Fibroblast of skin of back (primary cell): ENCODE data around the gene ARHGAP22.

Source experiments
- DNase-seq: peaks from one replicate; pipeline ENCODE4 v3.0.0-alpha.2; 2013

ARHGAP22 gene

DNA sequence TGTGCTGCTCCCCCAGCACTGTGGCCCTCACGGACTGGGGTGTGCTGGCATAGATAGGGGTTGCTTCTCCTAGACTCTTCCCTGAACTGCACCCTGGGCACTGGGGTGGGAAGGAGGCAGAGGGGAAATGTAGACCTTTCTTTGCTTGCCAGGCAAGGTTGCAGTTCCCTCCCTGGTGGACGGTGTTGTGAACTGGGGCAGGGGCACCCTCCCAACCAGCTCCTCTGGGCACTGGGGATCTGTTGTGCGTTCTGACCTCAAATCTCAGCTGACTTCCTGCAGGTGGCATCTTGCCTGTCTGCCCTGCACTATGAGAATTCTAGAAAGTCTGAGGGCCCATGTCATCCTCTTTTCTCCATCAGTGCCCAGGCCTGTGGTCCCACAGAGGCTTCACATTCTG lies 53.9 kb downstream of the ARHGAP22 start:
- no peak for DNase-seq

- DNase-seq = no peak
Observed at GRCh38 chr10:48550071-48550691, 54.7 kb downstream of the ARHGAP22 start.

DNA sequence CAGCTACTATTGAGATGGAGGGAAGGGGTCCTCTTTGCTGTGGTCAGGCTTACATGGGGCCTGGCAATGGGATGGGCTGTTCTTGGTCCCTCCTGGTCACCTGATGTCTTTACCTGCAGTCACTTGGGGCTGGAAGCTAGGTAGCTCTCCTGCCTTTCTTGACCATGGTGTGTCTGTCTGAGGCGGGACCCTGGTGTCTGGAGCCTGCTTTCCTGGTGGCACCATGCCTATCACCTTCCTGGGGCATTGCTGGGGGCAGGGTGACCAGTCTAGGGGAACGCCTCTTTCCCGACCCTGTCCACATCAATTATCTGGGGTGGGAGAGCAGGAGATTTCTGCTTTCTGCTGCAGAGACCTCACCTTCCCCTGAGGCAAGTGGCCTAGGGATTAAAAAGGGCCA lies 55.6 kb downstream of the ARHGAP22 start:
- no peak for DNase-seq

GRCh38 chr10:48548531-48549135 lies 56.2 kb downstream of the ARHGAP22 start:
- DNase-seq = no peak

DNA sequence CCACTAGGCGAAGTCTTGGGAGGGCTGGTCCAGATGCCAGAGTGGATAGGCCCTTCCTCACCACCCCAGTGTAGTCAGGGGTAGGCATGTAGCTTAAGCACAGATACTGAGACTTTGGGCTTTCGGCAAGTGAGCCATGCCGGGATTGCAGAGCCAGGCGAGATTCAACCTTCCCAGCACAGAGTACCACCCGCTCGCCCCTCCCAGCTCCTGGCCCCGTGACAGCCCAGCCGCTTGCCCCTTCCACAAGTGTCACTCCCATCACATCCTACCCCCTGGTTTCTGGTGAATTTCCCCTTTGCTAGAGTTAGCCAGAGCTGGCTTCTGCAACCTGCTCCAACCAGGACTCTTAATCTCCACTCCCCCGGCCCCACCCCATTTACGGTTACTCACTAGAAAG lies 56.9 kb downstream of the ARHGAP22 start:
- DNase-seq = no peak

GRCh38 chr10:48547061-48547895 lies 57.6 kb downstream of the ARHGAP22 start:
- no peak for DNase-seq

DNA sequence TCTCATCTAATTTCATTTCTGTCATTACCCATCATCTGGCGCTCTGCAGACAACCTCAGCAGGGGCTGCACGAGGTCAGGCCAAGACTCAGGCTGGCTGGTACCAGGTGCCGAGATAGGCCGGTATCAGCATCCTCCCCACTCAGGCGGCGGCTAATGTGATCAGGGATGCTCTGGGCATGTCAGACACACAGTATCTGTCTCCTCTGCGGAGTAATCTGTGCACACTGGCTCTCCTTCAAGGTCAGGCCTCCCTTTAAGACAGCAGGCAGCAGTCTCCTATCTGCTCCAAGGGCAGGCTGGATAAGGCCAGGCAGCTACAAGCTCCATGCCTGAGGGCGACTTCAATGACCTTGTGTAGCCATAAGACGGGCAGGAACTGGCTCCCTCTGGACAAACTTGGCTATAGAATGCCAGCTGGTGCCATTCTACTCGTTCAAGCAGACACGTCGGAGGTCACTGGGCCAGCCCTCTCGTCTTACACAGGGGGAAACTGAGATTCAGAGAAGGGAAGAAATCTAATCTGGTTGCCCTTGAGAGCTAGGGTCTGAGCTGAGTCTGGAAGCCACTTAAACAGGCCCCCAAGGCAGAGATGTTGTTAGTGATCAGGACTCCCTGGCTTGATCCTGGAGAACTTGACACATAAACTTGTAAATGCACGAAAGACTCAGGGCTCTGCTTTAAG lies 59.3 kb downstream of the ARHGAP22 start:
- no peak for DNase-seq

- no peak for DNase-seq
Observed at GRCh38 chr10:48543182-48543844, 61.6 kb downstream of the ARHGAP22 start.

GRCh38 chr10:48542471-48543181 lies 62.2 kb downstream of the ARHGAP22 start:
- no peak for DNase-seq

- DNase-seq = peak; percentile 23
Observed at GRCh38 chr10:48541144-48541795, 63.6 kb downstream of the ARHGAP22 start.

- no peak for DNase-seq
Observed at GRCh38 chr10:48538611-48539010, 66.3 kb downstream of the ARHGAP22 start.

- DNase-seq = no peak
Observed at GRCh38 chr10:48536916-48537890, 67.7 kb downstream of the ARHGAP22 start.

DNA sequence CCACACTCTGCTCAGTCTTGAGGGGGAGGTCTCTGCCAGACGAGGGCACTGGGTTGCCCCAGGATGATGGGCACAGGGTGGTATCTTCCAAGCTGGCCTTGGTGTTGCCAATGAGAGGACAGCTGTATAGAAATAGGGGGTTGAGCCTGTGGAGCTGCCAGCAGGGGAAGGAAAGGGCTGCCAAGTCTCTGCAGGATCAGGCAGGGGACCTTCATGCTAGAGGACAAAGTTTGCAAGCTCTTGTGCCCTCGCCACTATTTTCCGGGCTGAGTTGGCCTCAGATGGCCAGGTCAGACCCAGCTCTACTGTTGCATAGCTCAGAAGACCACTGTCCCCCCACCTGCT lies 68.7 kb downstream of the ARHGAP22 start:
- DNase-seq = no peak

- DNase-seq = no peak
Observed at GRCh38 chr10:48535416-48536155, 69.3 kb downstream of the ARHGAP22 start.

- peak; percentile 61 for DNase-seq
Observed at GRCh38 chr10:48533951-48534720, 70.7 kb downstream of the ARHGAP22 start.

- DNase-seq = no peak
Observed at GRCh38 chr10:48533540-48533939, 71.3 kb downstream of the ARHGAP22 start.

- no peak for DNase-seq
Observed at GRCh38 chr10:48531486-48531885, 73.4 kb downstream of the ARHGAP22 start.

DNA sequence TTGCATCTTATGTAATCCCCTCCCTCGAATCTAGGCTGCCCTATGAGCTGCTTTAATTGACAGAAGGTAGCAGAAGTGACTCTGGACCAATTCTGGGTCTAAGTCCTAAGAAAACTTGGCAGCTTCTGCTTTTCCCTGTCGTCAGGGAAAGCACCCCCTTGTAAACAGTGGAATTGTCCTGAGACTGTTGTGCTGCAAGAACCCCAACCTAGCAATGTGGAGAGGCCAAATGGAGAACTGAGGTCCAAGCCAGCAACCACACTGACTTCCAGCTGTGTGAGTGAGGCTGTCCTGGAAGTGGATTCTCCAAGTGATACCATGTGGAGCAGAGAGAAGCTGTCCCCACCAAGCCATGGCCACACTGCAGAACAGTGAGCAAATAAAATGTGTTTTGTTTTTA lies 75.5 kb downstream of the ARHGAP22 start:
- DNase-seq = no peak

- DNase-seq = no peak
Observed at GRCh38 chr10:48527756-48528155, 77.1 kb downstream of the ARHGAP22 start.
